MCF 10A (cell line): Measurements from ENCODE around the gene PDE9A. TPM values are rescaled to one million over a fixed set of nuclear protein-coding genes. Genes with fewer than 3 reads are reported as not detected.

Source experiments
- BruUV-seq: library from RNA; stranded (reverse); fragments of 400-500 nt; replicated peaks from 2 replicates; lab custom pipeline; 2021; lab: Mats Ljungman, UMichigan
- CTCF ChIA-PET: fragments of 300-600 bp; sonication (Branson Sonifier 250); formaldehyde crosslinking; extraction: SDS; loops from one replicate; lab custom pipeline; 2021; ENCODE audit warnings: antibody characterized with exemption, inconsistent platforms; lab: Yijun Ruan, JAX
- POLR2A ChIA-PET: fragments of 300-600, 350-650 bp; sonication (Branson Sonifier 250); formaldehyde crosslinking; extraction: SDS; loops from one replicate; lab custom pipeline; 2020; ENCODE audit warnings: antibody characterized with exemption, inconsistent platforms; lab: Yijun Ruan, JAX
- DNase-seq: peaks from one replicate; pipeline ENCODE4 v3.0.0-alpha.2; 2018; ENCODE audit not compliant: unreplicated experiment
- H3K27ac Mint-ChIP-seq: one replicate; pipeline ENCODE4 v1.8.0; 2022; ENCODE audit warnings: mild to moderate bottlenecking, low read depth, mixed read lengths; ENCODE audit not compliant: unreplicated experiment
- H3K27me3 Mint-ChIP-seq: one replicate; pipeline ENCODE4 v1.8.0; 2022; ENCODE audit warnings: mixed read lengths; ENCODE audit not compliant: insufficient read depth, unreplicated experiment
- H3K36me3 Mint-ChIP-seq: one replicate; pipeline ENCODE4 v1.8.0; 2022; ENCODE audit warnings: mild to moderate bottlenecking, moderate library complexity, mixed read lengths; ENCODE audit not compliant: insufficient read depth, unreplicated experiment
- H3K4me1 Mint-ChIP-seq: one replicate; pipeline ENCODE4 v1.8.0; 2022; ENCODE audit warnings: mixed read lengths; ENCODE audit not compliant: insufficient read depth, unreplicated experiment
- H3K4me3 Mint-ChIP-seq: one replicate; pipeline ENCODE4 v1.8.0; 2022; ENCODE audit warnings: mild to moderate bottlenecking, moderate library complexity, mixed read lengths; ENCODE audit not compliant: unreplicated experiment
- H3K9me3 Mint-ChIP-seq: one replicate; pipeline ENCODE4 v1.8.0; 2022; ENCODE audit warnings: mixed read lengths; ENCODE audit not compliant: unreplicated experiment
- CTCF ChIP-seq: fragments of 200-600 bp; IDR thresholded peaks from one replicate; pipeline ENCODE4 v1.8.0; 2022; ENCODE audit warnings: antibody characterized with exemption, mild to moderate bottlenecking; ENCODE audit not compliant: unreplicated experiment
- intact Hi-C: fragments of 100-400 bp; cut with micrococcal nuclease; formaldehyde crosslinking; loops from 2 replicates; pipeline ENCODE4 v1.14.1; 2022
- total RNA-seq: library from RNA; stranded (reverse); gene quantifications from 2 replicates; pipeline ENCODE4 v1.2.3, GENCODE V29; 2022

Gene PDE9A
- total RNA-seq, 1 experiment from 2014 or later = not detected

- intact Hi-C loops = no loop called here
- Mint-ChIP-seq H3K27me3 (peaks cover 33% of the 10 kb centered on the region), H3K27ac (no peak overlapping the region), H3K9me3 (no peaks in the 10 kb centered on the region), H3K4me1 (peaks cover 3% of the 10 kb centered on the region), H3K36me3 (no peaks in the 10 kb centered on the region), H3K4me3 (no peak overlapping the region)
- no peak for TF ChIP-seq CTCF
- ChIA-PET POLR2A (no interaction called here), CTCF (interaction anchor here (0.5 kb wide), 1 partner anchor 184 kb away, joined by 3 read pairs; no protein-coding TSS in a partner anchor)
- BruUV-seq = no TSS peak
- no peak for DNase-seq
Measured at GRCh38 chr21:42645211-42646075, 8.0 kb upstream of the PDE9A start.

- no peak for TF ChIP-seq CTCF
- Mint-ChIP-seq H3K36me3 (no peaks in the 10 kb centered on the region), H3K4me1 (no peaks in the 10 kb centered on the region), H3K4me3 (no peak overlapping the region), H3K27ac (no peak overlapping the region), H3K27me3 (peaks cover 41% of the 10 kb centered on the region), H3K9me3 (no peaks in the 10 kb centered on the region)
- ChIA-PET CTCF (interaction anchor here (0.5 to 0.6 kb wide), 2 partner anchors 183 to 387 kb away, joined by 3 read pairs; no protein-coding TSS in a partner anchor), POLR2A (no interaction called here)
- intact Hi-C loops = no loop called here
- no peak for DNase-seq
- BruUV-seq = no TSS peak
Measured at GRCh38 chr21:42646076-42646825, 7.2 kb upstream of the PDE9A start.

- intact Hi-C loops = no loop called here
- Mint-ChIP-seq H3K27ac (no peak overlapping the region), H3K27me3 (peaks cover 43% of the 10 kb centered on the region), H3K9me3 (no peaks in the 10 kb centered on the region), H3K4me1 (no peaks in the 10 kb centered on the region), H3K4me3 (no peak overlapping the region), H3K36me3 (no peaks in the 10 kb centered on the region)
- CTCF ChIA-PET = interaction anchor here (0.6 kb wide), 1 partner anchor 388 kb away, joined by 3 read pairs; no protein-coding TSS in a partner anchor
- POLR2A ChIA-PET = no interaction called here
- BruUV-seq = no TSS peak
- no peak for TF ChIP-seq CTCF
- no peak for DNase-seq
Measured at GRCh38 chr21:42646836-42647235, 6.6 kb upstream of the PDE9A start.

GRCh38 chr21:42648606-42649005 is 4.8 kb upstream of the PDE9A start:
- intact Hi-C loops = no loop called here
- ChIA-PET CTCF (interaction anchor here (0.6 kb wide), 1 partner anchor 111 kb away, joined by 3 read pairs; no protein-coding TSS in a partner anchor), POLR2A (no interaction called here)
- no peak for TF ChIP-seq CTCF
- H3K36me3 Mint-ChIP-seq = no peaks in the 10 kb centered on the region
- H3K9me3 Mint-ChIP-seq = no peaks in the 10 kb centered on the region
- H3K27me3 Mint-ChIP-seq = peaks cover 47% of the 10 kb centered on the region
- no peak for DNase-seq
- no peaks in the 10 kb centered on the region for H3K4me1 Mint-ChIP-seq
- H3K4me3 Mint-ChIP-seq = no peak overlapping the region
- H3K27ac Mint-ChIP-seq = no peak overlapping the region
- BruUV-seq = no TSS peak
